Stimulated activated CD4-positive, alpha-beta T cell treated with anti-CD3 and anti-CD28 coated beads, Interleukin-4, amount 100 ng/mL, for 1 hour (primary cell): ENCODE measurements around the gene CARMIL1.

Experiments used
- DNase-seq: peaks from one replicate; pipeline ENCODE4 v3.0.0-alpha.2; 2020

CARMIL1 gene

GRCh38 chr6:25635886-25636317 lies 356.7 kb downstream of the CARMIL1 start:
- no peak for DNase-seq

GRCh38 chr6:25637211-25637610 lies 358.0 kb downstream of the CARMIL1 start:
- no peak for DNase-seq

GRCh38 chr6:25637960-25638434 lies 358.8 kb downstream of the CARMIL1 start:
- DNase-seq: no peak

GRCh38 chr6:25639653-25640052 lies 360.5 kb downstream of the CARMIL1 start:
- no peak for DNase-seq

- no peak for DNase-seq
These were observed 361.3 kb downstream of the CARMIL1 start for GRCh38 chr6:25640446-25640845.

DNA sequence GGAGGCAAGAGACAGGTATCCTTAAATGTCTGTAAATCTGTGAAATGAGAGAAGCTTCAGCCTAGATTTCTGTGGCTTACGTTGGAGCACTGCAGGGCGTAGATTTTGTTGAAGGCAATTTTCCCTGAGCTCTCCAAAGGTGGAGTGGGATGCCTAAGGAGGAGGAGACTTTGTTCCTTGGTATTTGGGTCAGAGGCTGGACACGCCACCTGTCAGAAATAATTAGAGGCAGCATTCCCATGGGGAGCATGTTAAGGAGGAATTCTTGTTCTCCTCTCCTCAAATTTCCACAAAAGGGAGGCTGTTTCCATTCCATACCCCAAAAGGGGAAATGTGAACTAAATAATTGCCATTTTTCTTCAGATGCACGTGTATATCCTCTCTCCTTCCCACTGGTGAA lies 361.7 kb downstream of the CARMIL1 start:
- no peak for DNase-seq

GRCh38 chr6:25641377-25641776 lies 362.2 kb downstream of the CARMIL1 start:
- no peak for DNase-seq

DNA sequence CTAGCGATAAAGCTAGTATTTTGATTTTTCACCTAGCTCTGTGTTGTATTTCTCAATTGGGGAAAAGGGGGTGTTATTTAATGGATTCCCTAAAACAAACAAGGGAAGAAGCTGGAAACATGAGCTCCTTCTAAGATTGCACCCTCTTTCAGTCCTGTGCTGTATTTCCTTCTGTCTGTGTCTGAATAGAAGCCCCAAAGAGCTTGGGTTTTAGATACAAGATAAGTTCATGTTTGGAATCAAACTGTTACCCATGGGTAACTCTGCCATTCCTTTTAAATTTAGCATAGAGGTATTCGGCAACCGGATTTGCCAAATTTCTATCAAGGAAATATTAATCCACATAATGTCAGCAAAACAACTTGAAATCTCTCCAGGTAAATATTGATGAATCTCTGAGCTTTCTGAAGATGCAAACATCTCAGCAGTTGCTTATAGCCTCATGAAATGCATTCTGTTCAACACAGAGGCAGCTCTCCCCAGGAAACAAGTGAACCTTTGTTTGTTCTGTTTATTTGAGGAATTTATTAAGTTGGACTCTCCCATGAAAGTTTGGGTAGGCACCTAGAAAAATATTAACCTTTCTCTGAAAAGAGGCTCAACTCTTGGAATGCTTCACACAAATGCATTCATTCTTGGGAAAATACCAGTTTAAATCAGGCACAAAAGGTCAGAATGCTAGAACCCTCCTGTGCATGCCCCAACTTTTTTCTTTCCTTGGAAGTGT lies 362.9 kb downstream of the CARMIL1 start:
- no peak for DNase-seq

DNA sequence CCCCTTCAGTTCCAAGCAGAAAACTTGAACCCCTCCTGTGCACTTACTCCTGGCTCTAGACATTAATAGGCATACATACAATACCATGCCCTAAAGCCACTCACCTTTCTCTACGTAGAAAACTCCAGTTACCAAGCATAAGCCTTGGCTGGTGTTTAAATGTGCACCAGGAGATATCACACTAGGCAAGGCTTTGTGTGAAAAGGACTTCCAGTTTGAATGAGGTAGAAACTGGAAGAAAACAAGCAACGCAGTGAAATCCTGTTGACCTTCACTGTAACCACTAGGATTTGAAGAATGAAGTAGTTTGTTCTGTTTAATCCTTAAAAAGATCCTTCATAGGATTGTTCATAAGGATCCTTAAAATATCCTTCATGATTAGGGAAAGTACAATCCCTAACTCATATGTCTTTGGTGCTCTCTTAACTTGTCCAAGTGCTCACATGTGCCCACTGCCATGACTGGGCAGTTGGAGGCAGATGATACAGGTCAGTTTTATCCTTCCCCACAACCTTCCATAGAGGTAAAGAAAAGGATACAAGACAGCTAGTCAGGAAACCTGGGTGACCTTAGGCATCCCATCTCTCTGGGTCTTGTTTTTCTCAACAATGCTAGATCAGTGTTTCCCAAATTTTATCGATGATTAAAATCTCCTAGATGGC lies 363.6 kb downstream of the CARMIL1 start:
- no peak for DNase-seq

GRCh38 chr6:25645916-25646315 lies 366.7 kb downstream of the CARMIL1 start:
- DNase-seq: no peak

DNA sequence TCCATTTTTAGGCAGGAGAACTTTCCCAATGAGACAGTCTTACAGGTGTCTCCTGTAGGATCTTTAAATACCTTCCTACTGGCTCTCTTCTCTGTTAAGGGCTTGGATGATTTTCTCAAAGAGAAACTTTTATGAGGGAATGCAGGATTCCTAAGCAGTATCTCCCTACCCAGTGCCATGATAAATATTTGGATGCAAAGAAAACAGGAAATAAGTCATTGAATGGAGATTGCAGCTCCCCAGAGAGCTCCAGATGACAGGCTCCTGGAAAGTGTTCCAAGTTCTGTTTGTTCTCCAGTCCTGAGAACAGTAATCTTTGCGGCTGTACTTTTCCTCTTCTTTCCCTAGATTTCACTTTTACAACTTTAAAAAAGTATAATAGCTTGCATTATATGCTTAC lies 370.4 kb downstream of the CARMIL1 start:
- DNase-seq: no peak

GRCh38 chr6:25652007-25652515 lies 372.9 kb downstream of the CARMIL1 start, which contains the start of gene SCGN:
TSS of gene SCGN (plus strand) at chr6:25652215. CDS start at chr6:25652404, 189 bp downstream.
- DNase-seq: peak; percentile 50

GRCh38 chr6:25655723-25656122 lies 376.5 kb downstream of the CARMIL1 start:
- no peak for DNase-seq

GRCh38 chr6:25659633-25660368 lies 380.6 kb downstream of the CARMIL1 start:
- DNase-seq: no peak

- DNase-seq: peak; percentile 2
These were observed 381.3 kb downstream of the CARMIL1 start for GRCh38 chr6:25660512-25660911.

DNA sequence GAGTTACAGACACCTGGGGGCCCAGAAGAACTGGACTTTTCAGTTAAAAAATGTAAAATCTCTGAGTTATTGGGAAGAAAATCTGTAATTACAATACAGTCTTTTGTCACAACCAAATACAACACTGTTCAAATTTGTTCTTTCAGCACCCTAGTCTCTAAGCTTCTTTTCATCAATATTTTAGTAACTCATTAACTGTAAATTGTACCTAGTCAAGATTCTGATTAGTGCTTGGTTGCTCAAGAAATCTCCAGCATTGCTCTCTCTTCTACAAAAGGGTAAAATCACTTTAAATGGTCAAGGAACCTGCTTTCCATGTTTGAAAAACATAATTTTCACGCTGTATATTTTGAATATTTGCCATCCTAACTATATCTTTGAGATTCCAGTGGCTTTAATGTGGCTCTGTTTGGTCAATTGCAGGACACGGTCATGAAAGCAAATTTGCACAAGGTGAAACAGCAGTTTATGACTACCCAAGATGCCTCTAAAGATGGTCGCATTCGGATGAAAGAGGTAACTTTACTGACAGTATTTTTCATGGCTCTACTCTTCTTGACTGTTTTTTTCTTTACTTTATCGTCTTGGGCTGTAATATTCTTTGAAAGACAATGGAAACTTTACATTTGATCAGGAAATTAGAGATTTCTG lies 382.1 kb downstream of the CARMIL1 start:
- DNase-seq: no peak

- DNase-seq: no peak
These were observed 386.3 kb downstream of the CARMIL1 start for GRCh38 chr6:25665455-25665854.

DNA sequence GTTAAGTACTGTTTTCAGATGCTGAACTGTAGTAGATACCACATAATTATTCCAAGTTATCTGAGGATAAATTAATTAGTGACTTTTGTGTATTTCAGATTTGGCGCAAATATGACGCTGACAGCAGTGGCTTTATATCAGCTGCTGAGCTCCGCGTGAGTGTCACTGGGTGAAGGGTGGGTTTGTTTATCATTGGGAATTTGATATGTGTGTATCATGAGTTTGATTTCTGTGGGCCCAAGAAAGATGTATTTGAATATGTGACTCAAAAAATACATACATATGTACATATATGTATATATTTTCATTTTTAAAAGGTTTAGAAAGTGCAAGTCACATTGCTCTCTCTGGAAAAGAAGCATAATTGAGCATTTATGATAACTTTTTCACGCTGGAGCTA lies 390.2 kb downstream of the CARMIL1 start:
- DNase-seq: no peak
